Testis (tissue), 2 donors: ENCODE measurements around the gene OSBPL5.

ENCODE experiments used
- CTCF ChIP-seq, 3 experiments: fragments of 450-650 bp in 2 of 3; fragments of 200-600 bp in 1 of 3; sonication (generic) in 1 of 3; IDR thresholded peaks; one replicate each; pipeline ENCODE4 v1.5.1; 2016 to 2019; ENCODE audit warnings: antibody characterized with exemption in 3 of 3, mild to moderate bottlenecking in 2 of 3, moderate library complexity in 1 of 3
- POLR2A ChIP-seq: fragments of 450-650 bp; IDR thresholded peaks from one replicate; pipeline ENCODE4 v1.6.1; 2017; ENCODE audit warnings: antibody characterized with exemption, mild to moderate bottlenecking, moderate library complexity

- TF ChIP-seq CTCF (IDR thresholded peaks at IDR 0.05) (no peak), POLR2A (no peak)
Measured at GRCh38 chr11:3058753-3059664, 106.1 kb downstream of the OSBPL5 start.
